ENCODE results near the gene NOB1.

DNA sequence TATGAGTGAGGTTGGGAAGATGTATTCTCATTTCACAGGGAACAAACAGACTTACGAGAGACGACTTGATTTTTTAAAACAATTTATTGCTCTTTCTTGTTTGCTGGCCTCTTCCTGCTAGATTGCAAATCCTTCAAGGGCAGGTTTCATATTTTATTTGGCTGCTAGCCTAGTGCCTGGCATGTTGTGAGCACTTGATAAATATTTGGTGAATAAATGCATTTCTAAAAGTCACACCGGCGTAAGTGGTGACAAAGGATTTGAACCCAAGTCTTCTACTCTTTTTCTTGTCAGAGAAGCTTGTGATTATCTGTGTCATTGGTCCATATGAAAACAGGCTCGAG is 8.8 kb upstream of the NOB1 start:
- no peak for TF ChIP-seq CTCF (conservative IDR thresholded peaks at IDR 0.05 in 1 of 2, IDR thresholded peaks at IDR 0.05 in 1 of 2; ENCODE audit: extremely low read depth in 1 of 2, insufficient read depth in 1 of 2, low read depth in 1 of 2, low read length in 2 of 2)
- TF ChIP-seq EZH2 (IDR thresholded peaks at IDR 0.05; ENCODE audit: borderline replicate concordance, low read length), result no peak

Measured in mammary epithelial cell (primary cell).